Measurements from ENCODE around the gene ITPR3.
"Not testable (repeated sequence)": the region's sequence is repeated elsewhere in the genome, so short reads cannot be mapped to it uniquely, and the experiment has no call there.

Gene ITPR3

GRCh38 chr6:33591424-33592032, 29.6 kb upstream of the ITPR3 start:
- no peak for DNase-seq

DNA sequence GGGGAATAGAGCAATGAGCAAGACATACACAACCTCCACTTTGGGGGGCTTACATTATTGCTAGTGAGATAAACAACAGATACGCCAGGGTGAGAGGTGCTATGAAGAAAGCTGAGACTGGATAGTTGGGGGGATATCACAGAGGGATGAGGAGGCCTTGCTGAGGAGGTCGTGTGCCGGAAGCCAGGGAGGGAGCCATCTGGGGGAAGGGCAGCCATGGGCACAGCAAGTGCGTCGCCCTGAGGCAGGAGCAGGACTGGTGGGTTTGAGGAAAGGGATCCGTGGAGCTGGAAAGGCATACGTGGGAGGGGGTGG, 28.9 kb upstream of the ITPR3 start:
- DNase-seq, result no peak

- no peak for DNase-seq
Observed at GRCh38 chr6:33592595-33593413, 28.3 kb upstream of the ITPR3 start.

DNA sequence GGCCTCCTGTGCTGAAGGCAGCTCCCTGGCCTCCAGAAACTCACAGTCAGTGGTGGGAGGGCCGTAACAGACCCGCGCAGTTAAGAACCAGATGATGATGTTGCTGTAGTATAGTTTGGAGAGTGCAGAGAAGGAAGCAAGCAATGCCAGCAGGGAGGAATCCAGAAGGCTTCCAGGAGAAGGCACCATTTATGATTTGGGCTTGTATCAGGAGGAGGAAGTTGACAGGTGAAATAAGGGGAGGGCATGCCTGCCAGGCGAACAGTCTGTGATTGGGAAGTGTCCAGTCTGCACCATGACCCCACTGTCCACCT, 27.8 kb upstream of the ITPR3 start:
- DNase-seq, result no peak

DNA sequence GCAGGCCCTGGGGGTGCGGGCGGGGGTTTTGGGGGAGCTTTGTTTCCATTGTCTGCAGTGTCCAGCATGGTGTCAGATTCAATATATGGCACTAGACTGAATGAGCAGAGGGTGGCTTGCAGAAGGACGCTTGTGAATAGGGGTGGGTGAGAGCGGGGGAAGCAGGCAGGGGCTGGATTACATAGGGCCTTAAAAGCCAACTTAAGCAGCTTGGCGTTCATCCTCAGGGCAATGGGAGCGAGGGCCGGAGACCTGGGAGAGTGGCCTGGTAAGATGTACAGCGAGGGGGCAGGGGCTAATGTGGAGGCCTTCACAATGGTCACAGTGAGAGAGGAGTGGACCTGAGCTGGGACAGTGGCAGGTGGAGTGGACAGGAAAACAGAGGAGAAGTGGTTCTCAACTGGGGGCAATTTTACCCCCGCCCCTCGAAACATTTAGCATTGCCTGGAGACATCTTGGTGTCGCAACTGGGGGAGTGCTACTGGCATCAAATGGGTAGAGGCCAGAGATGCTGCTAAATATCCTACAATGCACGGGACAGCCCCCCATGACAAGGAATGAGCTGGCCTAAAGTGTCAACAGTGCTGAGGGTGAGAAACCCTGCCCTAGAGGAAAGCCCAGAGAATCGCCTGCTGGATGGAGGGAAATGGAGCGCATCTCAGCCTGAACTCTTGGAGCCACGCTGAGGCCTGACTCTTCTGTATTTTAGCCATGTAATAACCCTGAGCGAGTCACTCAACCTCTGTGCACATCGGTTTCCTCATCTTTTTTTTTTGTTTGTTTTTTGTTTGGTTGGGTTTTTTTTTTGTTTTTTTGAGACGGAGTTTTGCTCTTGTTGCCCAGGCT, 25.9 kb upstream of the ITPR3 start:
- DNase-seq, result no peak

DNA sequence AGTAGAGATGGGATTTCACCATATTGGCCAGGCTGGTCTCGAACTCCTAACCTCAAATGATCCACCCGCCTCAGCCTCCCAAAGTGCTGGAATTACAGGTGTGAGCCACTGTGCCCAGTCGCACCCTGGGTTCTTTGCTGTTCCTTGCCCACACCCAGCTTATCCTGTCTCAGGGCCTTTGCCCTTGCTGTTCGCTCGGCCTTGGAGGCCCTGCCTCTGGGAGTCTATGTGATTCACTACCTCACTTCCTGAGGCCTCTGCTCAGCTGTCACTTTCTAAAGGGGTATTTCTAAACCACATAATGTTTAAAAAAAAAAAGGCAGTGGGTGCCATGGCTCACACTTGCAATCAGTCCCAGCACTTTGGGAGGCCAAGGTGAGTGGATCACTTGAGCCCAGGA, 24.2 kb upstream of the ITPR3 start:
- DNase-seq, result not testable (repeated sequence)

- DNase-seq, result no peak
Observed at GRCh38 chr6:33597551-33598322, 23.4 kb upstream of the ITPR3 start.

GRCh38 chr6:33599413-33599938, 21.6 kb upstream of the ITPR3 start:
- DNase-seq, result no peak

DNA sequence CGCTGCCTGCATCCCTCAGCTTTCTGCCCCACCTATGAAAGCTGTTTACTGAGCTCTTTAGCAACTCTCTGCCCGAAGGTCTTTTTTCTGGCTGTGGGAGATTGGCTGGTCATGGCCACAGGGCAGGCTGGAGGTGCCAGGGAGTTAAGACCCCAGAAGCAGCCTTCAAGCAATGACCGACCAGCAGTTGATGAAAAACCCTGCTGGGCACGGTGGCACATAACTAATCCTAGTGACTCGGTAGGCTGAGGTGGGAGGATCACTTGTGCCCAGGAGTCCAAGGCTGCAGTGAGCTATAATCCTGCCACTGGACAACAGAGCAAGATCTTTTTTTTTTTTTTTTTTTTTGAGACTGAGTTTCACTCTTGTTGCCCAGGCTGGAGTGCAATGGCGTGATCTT, 20.4 kb upstream of the ITPR3 start:
- DNase-seq, result no peak

DNA sequence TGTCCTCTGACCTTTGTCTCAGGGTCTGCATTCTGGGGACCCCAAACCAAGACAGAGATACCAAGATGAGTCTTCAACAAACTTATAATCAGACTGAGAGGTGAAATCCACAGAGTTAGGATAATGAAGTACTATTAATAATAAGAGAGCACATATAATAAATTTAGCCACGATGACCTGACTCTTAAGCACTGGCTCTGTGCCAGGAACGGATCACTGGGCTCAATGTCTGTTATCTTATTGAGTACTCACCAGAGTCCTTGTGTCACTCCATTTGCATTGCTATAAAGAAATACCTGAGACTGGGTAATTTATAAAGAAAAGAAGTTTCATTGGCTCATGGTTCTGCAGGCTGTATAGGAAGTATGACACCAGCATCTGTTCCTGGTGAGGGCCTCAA, 18.9 kb upstream of the ITPR3 start:
- no peak for DNase-seq

GRCh38 chr6:33604941-33605854, 15.9 kb upstream of the ITPR3 start:
- DNase-seq, result no peak

DNA sequence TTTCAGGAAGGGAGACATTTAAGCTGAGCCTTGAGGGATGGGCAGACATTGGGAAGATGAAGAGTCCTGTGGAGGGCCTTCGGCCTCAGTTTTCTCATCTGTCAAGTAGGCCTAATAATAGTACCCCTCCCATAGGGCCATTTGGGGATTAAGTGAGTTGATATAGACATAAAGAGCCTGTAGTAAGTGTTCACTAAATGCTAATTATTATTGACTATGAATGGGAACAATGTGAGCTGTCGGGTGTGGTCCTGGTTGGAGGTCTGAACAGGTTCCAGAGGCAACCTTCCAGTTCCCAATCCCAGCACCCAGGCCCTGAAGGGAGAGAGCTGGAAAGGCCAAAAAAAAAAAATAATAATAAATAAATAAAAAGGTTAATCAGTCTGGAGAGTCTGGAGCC, 14.5 kb upstream of the ITPR3 start:
- DNase-seq, result no peak

DNA sequence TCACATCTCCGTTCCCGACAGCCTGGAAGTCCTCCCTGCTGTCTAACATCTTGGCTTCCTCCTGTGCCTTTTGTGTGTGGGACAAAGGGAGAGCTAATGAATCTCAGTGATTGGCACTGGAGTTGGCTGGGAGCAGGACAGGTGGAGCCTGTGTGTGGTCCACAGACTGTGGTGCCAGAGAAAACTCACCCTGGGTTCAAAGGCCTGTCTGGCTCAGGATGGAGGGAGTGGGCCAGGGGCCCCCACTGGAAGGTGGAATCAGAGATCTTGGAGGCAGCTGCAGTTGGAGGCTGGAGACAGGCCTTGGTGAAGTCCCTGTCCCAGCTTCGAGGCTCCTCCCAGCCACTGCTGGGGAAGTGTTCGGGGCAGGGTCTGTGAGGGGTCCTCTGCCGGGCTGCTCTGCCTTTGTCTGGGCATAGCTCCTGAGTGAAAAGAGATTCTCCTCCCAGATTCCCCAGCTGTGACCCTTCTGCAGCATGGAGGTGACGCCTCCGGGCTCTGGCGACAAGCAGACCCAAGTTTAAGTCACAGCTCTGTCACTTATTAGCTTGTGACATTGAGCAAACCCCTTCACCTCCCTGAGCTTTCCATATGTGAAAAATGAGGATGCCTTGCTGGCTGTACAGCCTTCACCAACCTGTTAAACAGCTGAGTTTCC, 13.9 kb upstream of the ITPR3 start:
- no peak for DNase-seq

GRCh38 chr6:33607784-33608161, 13.3 kb upstream of the ITPR3 start:
- no peak for DNase-seq

GRCh38 chr6:33609019-33609418, 12.1 kb upstream of the ITPR3 start:
- no peak for DNase-seq

DNA sequence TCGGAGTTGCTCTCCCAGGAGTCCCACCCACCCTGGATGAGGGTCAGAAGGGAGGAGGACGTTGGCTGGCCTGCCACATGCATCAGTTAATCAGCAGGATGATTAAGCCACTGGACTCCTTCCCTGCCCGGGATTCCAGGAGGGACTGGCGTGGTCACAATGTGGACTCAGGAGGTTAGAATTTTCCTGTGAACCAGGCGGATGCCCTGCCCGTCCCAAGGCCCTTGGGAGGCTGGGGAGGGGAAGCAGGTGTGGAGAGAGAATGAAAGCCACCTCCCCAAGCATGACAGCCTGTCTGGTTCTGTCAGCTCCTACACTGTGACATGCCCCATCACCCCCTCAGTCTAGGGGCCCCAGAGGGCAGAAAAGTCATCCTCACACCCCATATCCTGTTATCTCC, 11.6 kb upstream of the ITPR3 start:
- DNase-seq, result no peak

DNA sequence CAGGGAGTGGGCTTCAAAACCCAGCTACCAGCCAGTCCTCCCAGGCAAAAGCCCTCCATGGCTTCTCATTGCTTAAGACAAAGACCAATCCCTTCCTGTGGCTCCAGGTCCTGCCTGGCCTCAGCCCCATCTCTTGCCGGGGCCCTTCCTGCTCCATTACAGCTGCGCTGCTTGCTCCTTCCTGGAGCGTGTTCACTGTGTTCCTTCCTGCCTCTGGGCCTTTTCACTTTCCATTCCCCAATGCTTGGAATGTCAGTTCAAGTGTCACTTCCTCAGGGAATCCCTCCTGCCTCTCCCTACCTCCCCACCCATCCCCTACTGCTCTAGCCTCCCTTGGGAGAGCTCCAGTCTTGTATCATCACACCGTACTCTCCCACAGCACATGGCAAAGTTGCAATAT, 11.1 kb upstream of the ITPR3 start:
- DNase-seq, result no peak

DNA sequence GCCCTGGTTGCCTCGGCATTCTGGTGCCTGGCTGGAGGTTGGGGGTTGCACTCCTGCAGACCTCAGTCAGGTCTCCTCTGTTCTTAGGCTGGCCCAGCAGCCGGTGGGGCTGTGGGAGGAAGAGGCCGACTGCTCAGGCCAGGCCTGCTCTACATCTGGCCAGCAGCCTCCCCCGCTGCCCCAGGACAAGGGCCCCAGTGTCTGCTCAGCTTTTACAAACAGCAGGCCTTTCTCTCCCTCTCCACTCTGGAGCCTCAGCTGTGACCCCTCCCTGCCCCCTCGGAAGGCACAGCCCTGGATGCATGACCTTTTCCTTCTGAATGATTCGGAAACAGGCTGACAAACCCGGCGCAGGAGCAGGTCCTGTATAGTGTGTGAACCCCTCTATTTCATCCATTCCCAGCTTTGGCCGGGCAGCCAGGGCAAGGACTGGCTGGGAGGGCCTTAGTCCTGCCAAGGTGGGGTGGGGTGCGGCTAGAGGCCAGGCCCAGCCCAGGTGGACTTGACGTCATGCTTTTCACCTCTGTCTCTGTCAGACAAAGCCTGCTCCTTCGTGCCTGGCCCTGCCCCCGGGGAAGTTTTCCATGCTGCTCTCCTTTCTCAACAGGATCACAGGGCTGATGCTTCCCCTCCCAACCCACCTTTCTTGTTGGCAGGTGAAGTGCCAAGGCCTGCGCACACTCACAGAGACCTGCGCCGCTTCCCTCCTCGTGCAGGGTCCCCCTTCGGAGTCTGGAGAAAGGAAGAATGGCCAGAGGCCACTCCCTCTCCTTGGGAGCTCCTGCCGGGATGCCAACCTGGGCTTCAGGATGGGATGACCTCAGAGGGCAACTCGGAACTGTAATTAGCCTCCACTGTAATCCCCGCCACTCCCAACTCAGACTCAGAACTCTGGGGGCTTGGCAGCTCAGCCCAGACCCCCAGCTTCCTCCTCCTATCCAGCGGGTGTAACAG, 10.1 kb upstream of the ITPR3 start:
- no peak for DNase-seq

GRCh38 chr6:33613146-33613794, 7.9 kb upstream of the ITPR3 start:
- no peak for DNase-seq

DNA sequence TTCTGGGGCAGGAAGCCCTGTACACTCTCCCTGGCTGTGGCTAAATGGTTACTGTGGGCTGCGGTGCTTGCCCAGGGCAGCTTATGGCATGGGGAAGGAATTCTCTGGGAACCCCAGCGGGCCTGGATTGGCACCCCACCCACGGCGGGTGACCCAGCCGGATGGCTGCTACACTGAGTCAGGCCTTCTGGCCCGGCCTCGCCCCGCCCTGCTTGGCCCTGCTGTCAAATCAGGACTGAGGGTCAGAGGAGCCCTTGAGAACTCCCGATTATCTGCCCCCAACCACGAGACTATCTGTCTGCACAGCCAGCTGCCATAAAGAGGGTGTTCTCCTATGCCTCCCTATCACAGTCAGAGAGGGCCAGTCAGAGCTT, 7.3 kb upstream of the ITPR3 start:
- DNase-seq, result no peak
